ENCODE results near the gene EMC7. TPM values are rescaled to one million over a fixed set of nuclear protein-coding genes. Genes with fewer than 3 reads are reported as not detected.

Gene EMC7
- total and polyA plus RNA-seq, 9 of the 15 experiments (the other 6 are each of a cell fraction or from before 2014, with no cell fraction given) = 25.8 to 92.8 (median 49.7) TPM

GRCh38 chr15:34101366-34102174, at the start of gene EMC7, which contains the start of gene PGBD4 (continued):
- TF ChIP-seq NBN (IDR thresholded peaks at IDR 0.05; ENCODE audit: low read depth) (peak; percentile 91), FIP1L1 (IDR thresholded peaks at IDR 0.05; ENCODE audit: low read depth, low read length, poor library complexity, severe bottlenecking) (no peak), RERE (CRISPR knock-in tag; IDR thresholded peaks at IDR 0.05; ENCODE audit: borderline replicate concordance) (no peak), ZHX1 (conservative IDR thresholded peaks at IDR 0.05; ENCODE audit: low read length) (peak; percentile 81), MGA (IDR thresholded peaks at IDR 0.05) (peak; percentile 89), LARP7 (IDR thresholded peaks at IDR 0.05) (no peak; the same call in 1 of the 2 replicates)

Measured in K562 (cell line).